Natural killer cell (primary cell): Measurements from ENCODE around the gene TRIM38. TPM values are rescaled to one million over a fixed set of nuclear protein-coding genes. Genes with fewer than 3 reads are reported as not detected.
A peak's percentile ranks its signal among the peaks of the same experiment; 100 is the strongest.

ENCODE experiments used
- ATAC-seq, 3 donors: fragments of 150-1000 bp in 2 of 3; fragments of 200-7000 bp in 1 of 3; cut with Tn5 transposase; 1 replicate in 1 of 3; 2 replicates in 2 of 3; pipeline ENCODE4 v1.10.0; 2021; ENCODE audit warnings: mild to moderate bottlenecking in 2 of 3, moderate library complexity in 2 of 3
- DNase-seq, 2 donors: peaks; one replicate each; pipeline versions ENCODE4 v3.0.0 to v3.0.0-alpha.2; 2013 to 2021; ENCODE audit warnings: mixed read lengths in 1 of 2
- H3K27ac ChIP-seq: one replicate; pipeline ENCODE4 v1.5.1; 2013; ENCODE audit warnings: mild to moderate bottlenecking, low read length
- H3K27me3 ChIP-seq: one replicate; pipeline ENCODE4 v1.6.1; 2013; ENCODE audit warnings: low read length; ENCODE audit not compliant: control insufficient read depth, insufficient read depth
- H3K36me3 ChIP-seq: one replicate; pipeline ENCODE4 v1.6.1; 2013; ENCODE audit warnings: low read length; ENCODE audit not compliant: control insufficient read depth, insufficient read depth
- H3K4me1 ChIP-seq: one replicate; pipeline ENCODE4 v1.6.1; 2013; ENCODE audit warnings: low read length; ENCODE audit not compliant: control insufficient read depth, insufficient read depth
- H3K4me3 ChIP-seq: one replicate; pipeline ENCODE4 v1.5.1; 2013; ENCODE audit warnings: low read length
- H3K9me3 ChIP-seq: one replicate; pipeline ENCODE4 v1.6.1; 2013; ENCODE audit warnings: low read length; ENCODE audit not compliant: control insufficient read depth, insufficient read depth
- H3K27ac Mint-ChIP-seq, 2 donors: one replicate each; pipeline ENCODE4 v1.8.0; 2022; ENCODE audit warnings: mild to moderate bottlenecking in 2 of 2, mixed read lengths in 2 of 2, moderate library complexity in 1 of 2
- H3K27me3 Mint-ChIP-seq, 2 donors: one replicate each; pipeline ENCODE4 v1.8.0; 2022; ENCODE audit warnings: low read depth in 2 of 2, mixed read lengths in 2 of 2
- H3K36me3 Mint-ChIP-seq: one replicate; pipeline ENCODE4 v1.8.0; 2022; ENCODE audit warnings: mixed read lengths
- H3K4me1 Mint-ChIP-seq, 2 donors: one replicate each; pipeline ENCODE4 v1.8.0; 2022; ENCODE audit warnings: mixed read lengths in 2 of 2
- H3K4me3 Mint-ChIP-seq: one replicate; pipeline ENCODE4 v1.8.0; 2022; ENCODE audit warnings: mild to moderate bottlenecking, moderate library complexity, mixed read lengths
- H3K9me3 Mint-ChIP-seq, 2 donors: one replicate each; pipeline ENCODE4 v1.8.0; 2022; ENCODE audit warnings: mixed read lengths in 2 of 2
- CTCF ChIP-seq: fragments of 200-600 bp; IDR thresholded peaks from one replicate; pipeline ENCODE4 v1.8.0; 2022; ENCODE audit warnings: antibody characterized with exemption
- WGBS: methylation state at CpG from one replicate; pipeline ENCODE4 v1.1.7; 2013; ENCODE audit warnings: missing lambda C conversion rate; ENCODE audit not compliant: insufficient coverage; 5-methylcytosine and 5-hydroxymethylcytosine counted together
- intact Hi-C: fragments of 100-400 bp; cut with micrococcal nuclease; formaldehyde crosslinking; loops from one replicate; pipeline ENCODE4 v1.14.2; 2022
- total RNA-seq, 4 donors: library from RNA; stranded (reverse); fragments of 120-200 nt in 1 of 4; gene quantifications; one replicate each; pipeline versions ENCODE4 v1.2.3 to v1.2.4, GENCODE V29; 2013 to 2022

TRIM38 gene
- total RNA-seq, 3 donors from 2014 or later (not counting 1 experiment from before 2014, with no cell fraction given), result 25.5 to 30.5 (median 27.1) TPM

DNA sequence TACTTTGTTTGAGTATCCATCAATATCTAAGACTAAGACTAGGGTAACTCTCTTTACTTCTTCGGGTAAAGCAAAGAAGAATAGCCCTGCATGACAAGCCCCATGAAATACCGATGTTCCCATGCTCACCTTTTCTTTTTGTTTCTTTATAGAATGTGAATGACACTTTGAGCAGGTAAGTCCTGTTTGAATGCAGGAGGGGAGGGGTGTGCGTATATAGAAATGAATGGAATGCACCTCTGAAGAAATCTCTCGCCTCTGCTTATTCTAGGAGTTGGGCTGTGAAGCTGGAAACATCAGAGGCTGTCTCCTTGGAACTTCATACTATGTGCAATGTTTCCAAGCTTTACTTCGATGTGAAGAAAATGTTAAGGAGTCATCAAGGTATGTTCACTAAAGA is 10.3 kb downstream of the TRIM38 start:
- H3K4me3 Mint-ChIP-seq, result no peak overlapping the region
- no peaks in the 10 kb centered on the region for H3K27me3 ChIP-seq
- H3K4me1 Mint-ChIP-seq, result peaks cover 35 to 48% of the 10 kb centered on the region in 2 donors
- H3K36me3 Mint-ChIP-seq, result peaks cover 41% of the 10 kb centered on the region
- ATAC-seq, result no peak
- DNase-seq, result no peak
- no peaks in the 10 kb centered on the region for H3K9me3 Mint-ChIP-seq
- no peaks in the 10 kb centered on the region for H3K9me3 ChIP-seq
- no peak overlapping the region for H3K27ac ChIP-seq
- peaks cover under 1% of the 10 kb centered on the region for H3K4me1 ChIP-seq
- TF ChIP-seq CTCF, result no peak
- no peak overlapping the region for H3K27ac Mint-ChIP-seq
- no peak overlapping the region for H3K4me3 ChIP-seq
- peaks cover 96% of the 10 kb centered on the region for H3K36me3 ChIP-seq
- intact Hi-C loops, result no loop called here
- 96% methylated on average over 4 of the region's 5 CpGs for WGBS
- no peaks in the 10 kb centered on the region for H3K27me3 Mint-ChIP-seq

DNA sequence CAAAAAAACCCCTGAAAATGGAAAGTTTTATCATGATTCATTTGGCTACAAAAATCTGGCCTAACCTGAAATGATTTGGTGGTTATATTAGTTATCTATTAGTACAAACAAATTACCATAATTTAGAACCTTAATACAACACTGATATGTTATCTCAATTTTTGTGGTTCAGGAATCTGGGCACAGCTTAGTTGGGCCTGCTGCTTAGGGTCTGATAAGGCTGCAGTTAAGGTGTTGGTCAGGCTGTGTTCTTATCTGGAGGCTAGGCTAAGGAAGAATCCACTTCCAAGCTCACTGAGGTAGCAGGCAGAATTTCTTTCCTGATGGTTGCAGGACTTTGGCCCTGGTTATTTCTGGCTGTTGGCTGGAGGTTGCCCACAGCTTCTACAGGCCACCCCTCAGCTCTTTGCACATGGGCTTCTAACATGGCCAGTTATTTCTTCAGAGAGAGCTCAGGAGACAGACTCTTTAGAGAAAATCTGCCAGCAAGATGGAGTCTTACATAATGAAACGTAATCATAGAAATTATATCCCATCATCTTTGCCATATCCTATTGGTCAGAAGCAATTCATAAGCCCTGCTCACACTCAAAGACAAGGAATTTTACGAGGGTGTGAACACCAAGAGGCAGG is 11.4 kb downstream of the TRIM38 start:
- Histone ChIP-seq H3K4me3 (no peak overlapping the region), H3K27me3 (no peaks in the 10 kb centered on the region), H3K27ac (no peak overlapping the region), H3K4me1 (no peaks in the 10 kb centered on the region), H3K9me3 (no peaks in the 10 kb centered on the region), H3K36me3 (peaks cover 96% of the 10 kb centered on the region)
- peaks cover 37% of the 10 kb centered on the region for H3K36me3 Mint-ChIP-seq
- no peaks in the 10 kb centered on the region for H3K9me3 Mint-ChIP-seq
- 100% methylated on average over 2 of the region's 2 CpGs for WGBS
- H3K27ac Mint-ChIP-seq, result peak overlapping the region in 1 of 2 donors; percentile 26
- ATAC-seq (no peak), DNase-seq (no peak)
- H3K4me1 Mint-ChIP-seq, result peaks cover 24 to 40% of the 10 kb centered on the region in 2 donors
- TF ChIP-seq CTCF, result no peak
- no peaks in the 10 kb centered on the region for H3K27me3 Mint-ChIP-seq
- no peak overlapping the region for H3K4me3 Mint-ChIP-seq
- intact Hi-C loops, result no loop called here

DNA sequence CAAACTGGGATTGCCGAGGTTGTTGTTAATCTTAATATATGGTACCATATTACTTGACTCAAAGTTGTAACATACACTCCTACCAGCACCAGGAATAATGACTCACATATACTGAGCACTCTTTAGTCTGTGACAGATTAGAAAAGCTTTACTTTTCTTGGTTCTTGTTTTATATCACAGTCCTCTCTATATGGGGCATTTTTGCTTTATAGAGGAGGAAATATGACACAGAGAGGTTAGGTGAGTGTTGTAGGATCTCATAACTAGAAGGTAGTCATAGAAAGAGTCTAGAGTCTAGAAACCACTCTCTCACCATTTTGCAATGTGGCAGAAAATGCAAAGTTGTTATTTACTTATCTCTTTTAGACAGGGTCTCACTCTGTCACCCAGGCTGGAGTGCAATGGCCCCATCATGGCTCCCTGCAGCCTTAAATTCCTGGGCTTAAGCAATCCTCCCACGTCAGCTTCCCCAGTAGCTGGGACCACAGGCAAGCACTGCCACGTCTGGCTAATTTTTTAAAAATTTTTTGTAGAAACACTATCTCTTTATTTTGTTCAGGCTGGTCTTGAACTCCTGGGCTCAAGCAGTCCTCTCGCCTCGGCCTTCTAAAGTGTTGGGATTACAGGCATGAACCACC is 13.4 kb downstream of the TRIM38 start:
- Mint-ChIP-seq H3K4me3 (no peak overlapping the region), H3K9me3 (no peaks in the 10 kb centered on the region), H3K36me3 (peaks cover 22% of the 10 kb centered on the region), H3K27ac (no peak overlapping the region), H3K4me1 (peaks cover 13 to 34% of the 10 kb centered on the region in 2 donors), H3K27me3 (no peaks in the 10 kb centered on the region)
- 95% methylated on average over 4 of the region's 5 CpGs for WGBS
- DNase-seq, result no peak
- TF ChIP-seq CTCF, result no peak
- H3K9me3 ChIP-seq, result no peaks in the 10 kb centered on the region
- ATAC-seq, result no peak
- intact Hi-C loops, result no loop called here
- no peak overlapping the region for H3K27ac ChIP-seq
- no peaks in the 10 kb centered on the region for H3K27me3 ChIP-seq
- no peak overlapping the region for H3K4me3 ChIP-seq
- H3K4me1 ChIP-seq, result no peaks in the 10 kb centered on the region
- H3K36me3 ChIP-seq, result peaks cover 93% of the 10 kb centered on the region
